SU-DHL-6 (cell line): ENCODE measurements around the gene MX1.
"Not testable (repeated sequence)": the region's sequence is repeated elsewhere in the genome, so short reads cannot be mapped to it uniquely, and the experiment has no call there.

Experiments
- H2AFZ ChIP-seq: fragments of 200-600 bp; sonication (generic); 2 replicates; pipeline ENCODE4 v1.6.1; 2014; ENCODE audit warnings: low read depth, mild to moderate bottlenecking, moderate library complexity, mixed read lengths, antibody characterized with exemption, low read length; ENCODE audit not compliant: severe bottlenecking
- H3F3A ChIP-seq: fragments of 200-600 bp; shearing (Covaris generic); 2 replicates; pipeline ENCODE4 v1.6.0; 2016; ENCODE audit warnings: antibody characterized with exemption, mild to moderate bottlenecking; ENCODE audit not compliant: insufficient read depth
- H3K27ac ChIP-seq: fragments of 200-600 bp; sonication (generic); 2 replicates; pipeline ENCODE4 v1.5.1; 2016; ENCODE audit warnings: low read depth, mild to moderate bottlenecking, low read length, moderate library complexity, mixed read lengths
- H3K27me3 ChIP-seq: fragments of 200-600 bp; sonication (generic), shearing (Covaris generic); 2 replicates; pipeline ENCODE4 v1.6.0; 2014; ENCODE audit warnings: mild to moderate bottlenecking, low read length
- H3K36me3 ChIP-seq: fragments of 200-600 bp; sonication (generic); 2 replicates; pipeline ENCODE4 v1.6.1; 2014; ENCODE audit warnings: mild to moderate bottlenecking, low read length, mixed read lengths
- H3K4me2 ChIP-seq: fragments of 300-600, 200-600 bp; shearing (Covaris generic), sonication (generic); 2 replicates; pipeline ENCODE4 v1.6.0; 2014; ENCODE audit warnings: low read length, low read depth, mild to moderate bottlenecking; ENCODE audit not compliant: poor library complexity, severe bottlenecking
- H3K4me3 ChIP-seq: fragments of 200-600 bp; sonication (generic); 2 replicates; pipeline ENCODE4 v1.5.1; 2014; ENCODE audit warnings: antibody characterized with exemption, low read length, mild to moderate bottlenecking, mixed read lengths; ENCODE audit not compliant: insufficient read depth, poor library complexity, severe bottlenecking
- H3K79me2 ChIP-seq: fragments of 200-600 bp; sonication (generic); 2 replicates; pipeline ENCODE4 v1.6.1; 2014; ENCODE audit warnings: mild to moderate bottlenecking, low read length, moderate library complexity; ENCODE audit not compliant: insufficient read depth
- H3K9ac ChIP-seq: fragments of 200-600 bp; sonication (generic); 2 replicates; pipeline ENCODE4 v1.7.0; 2014; ENCODE audit warnings: mild to moderate bottlenecking, low read length
- H3K9me2 ChIP-seq: fragments of 200-600 bp; sonication (generic); replicated peaks from 2 replicates; pipeline ENCODE4 v1.6.1; 2014; ENCODE audit warnings: low read length; ENCODE audit not compliant: insufficient read depth
- H3K9me3 ChIP-seq: fragments of 200-600 bp; sonication (generic); 2 replicates; pipeline ENCODE4 v1.6.1; 2014; ENCODE audit warnings: low read length, mixed read lengths; ENCODE audit not compliant: insufficient read depth
- H4K20me1 ChIP-seq: fragments of 200-600 bp; sonication (generic); 2 replicates; pipeline ENCODE4 v1.6.1; 2014; ENCODE audit warnings: low read depth, mild to moderate bottlenecking, antibody characterized with exemption, low read length, moderate library complexity, mixed read lengths
- CTCF ChIP-seq: fragments of 200-600 bp; sonication (generic); IDR thresholded peaks from one replicate; pipeline ENCODE4 v1.5.1; 2017; ENCODE audit warnings: antibody characterized with exemption, mild to moderate bottlenecking, low read length, moderate library complexity; ENCODE audit not compliant: insufficient read depth, poor library complexity, severe bottlenecking
- EZH2phosphoT487 ChIP-seq: fragments of 200-600 bp; sonication (generic), shearing (Covaris generic); conservative IDR thresholded peaks from 2 replicates; pipeline ENCODE4 v1.6.1; 2018; ENCODE audit warnings: mild to moderate bottlenecking, antibody characterized with exemption, low read length, moderate library complexity, mixed read lengths

Gene MX1

GRCh38 chr21:41422546-41423304 lies 3.3 kb upstream of the MX1 start:
- Histone ChIP-seq H3K27ac (no peak overlapping the region), H3K4me3 (no peak overlapping the region), H3K9me2 (no peaks in the 10 kb centered on the region), H3F3A (no peaks in the 10 kb centered on the region), H3K79me2 (no peaks in the 10 kb centered on the region), H3K9me3 (no peaks in the 10 kb centered on the region), H3K4me2 (no peak overlapping the region), H4K20me1 (no peaks in the 10 kb centered on the region), H2AFZ (no peak overlapping the region), H3K36me3 (no peaks in the 10 kb centered on the region), H3K27me3 (no peaks in the 10 kb centered on the region), H3K9ac (no peak overlapping the region)
- TF ChIP-seq EZH2phosphoT487 (no peak), CTCF (no peak)

GRCh38 chr21:41423305-41423636 lies 2.8 kb upstream of the MX1 start:
- H3K4me3 ChIP-seq, H3K27me3 ChIP-seq, H3K9me2 ChIP-seq: not testable (repeated sequence)

GRCh38 chr21:41425588-41425953 lies 468 bp upstream of the MX1 start:
- no peak overlapping the region for H2AFZ ChIP-seq

More at GRCh38 chr21:41423305-41423636, 2.8 kb upstream of the MX1 start:
- not testable (repeated sequence) for H3K27ac ChIP-seq, H3F3A ChIP-seq, H3K9me3 ChIP-seq, H4K20me1 ChIP-seq, H3K4me2 ChIP-seq, H3K9ac ChIP-seq, H2AFZ ChIP-seq, H3K79me2 ChIP-seq, H3K36me3 ChIP-seq

More at GRCh38 chr21:41425588-41425953, 468 bp upstream of the MX1 start:
- no peaks in the 10 kb centered on the region for H3K79me2 ChIP-seq
- no peaks in the 10 kb centered on the region for H4K20me1 ChIP-seq
- H3K4me3 ChIP-seq = no peak overlapping the region
- H3K9me3 ChIP-seq = no peaks in the 10 kb centered on the region
- H3K9me2 ChIP-seq = no peaks in the 10 kb centered on the region
- no peaks in the 10 kb centered on the region for H3K36me3 ChIP-seq
- TF ChIP-seq EZH2phosphoT487 = no peak
- no peak for TF ChIP-seq CTCF
- no peak overlapping the region for H3K27ac ChIP-seq
- H3F3A ChIP-seq = no peaks in the 10 kb centered on the region
- H3K9ac ChIP-seq = no peak overlapping the region
- peak overlapping the region; percentile 21 for H3K4me2 ChIP-seq
- H3K27me3 ChIP-seq = no peaks in the 10 kb centered on the region
